ENCODE results near the gene PUSL1.

Gene PUSL1

GRCh38 chr1:1299686-1300351, 8.6 kb upstream of the PUSL1 start:
- peaks cover 5 to 77% of the 10 kb centered on the region in 2 experiments for H3K36me3 ChIP-seq (ENCODE audit: control insufficient read depth in 1 of 2, insufficient read depth in 2 of 2, low read depth in 1 of 2, low read length in 2 of 2)
- H3K9ac ChIP-seq (ENCODE audit: low read length) = no peak overlapping the region
- H2AK5ac ChIP-seq (ENCODE audit: low read length, severe bottlenecking) = no peak overlapping the region
- peaks cover 28% of the 10 kb centered on the region for H3K4me1 ChIP-seq (ENCODE audit: control insufficient read depth, insufficient read depth, low read depth, low read length)
- H2AFZ ChIP-seq (ENCODE audit: low read depth, low read length) = no peak overlapping the region
- H3K27me3 ChIP-seq (ENCODE audit: control insufficient read depth in 1 of 2, insufficient read depth in 1 of 2, low read length in 2 of 2) = no peaks in the 10 kb centered on the region
- no peak overlapping the region for H3K23ac ChIP-seq (ENCODE audit: low read length in 2 of 2)
- no peak overlapping the region for H4K8ac ChIP-seq (ENCODE audit: low read length)
- H3K9me3 ChIP-seq (ENCODE audit: control insufficient read depth, low read length) = no peaks in the 10 kb centered on the region
- H2BK120ac ChIP-seq (ENCODE audit: low read depth, low read length) = no peak overlapping the region
- no peak overlapping the region for H3K4ac ChIP-seq (ENCODE audit: low read depth in 1 of 2, low read length in 2 of 2)
- H4K91ac ChIP-seq (ENCODE audit: low read length) = no peak overlapping the region
- no peak overlapping the region for H3K18ac ChIP-seq (ENCODE audit: low read depth in 1 of 2, low read length in 2 of 2)
- H3K79me1 ChIP-seq (replicated peaks; ENCODE audit: low read length, poor library complexity, severe bottlenecking) = peaks cover 21% of the 10 kb centered on the region
- H2BK12ac ChIP-seq (ENCODE audit: low read length in 2 of 2) = no peak overlapping the region
- peak overlapping the region in 1 of 2 experiments; percentile 7 for H3K4me3 ChIP-seq (ENCODE audit: insufficient read depth in 1 of 2, low read depth in 1 of 2, low read length in 2 of 2)
- H2BK5ac ChIP-seq (ENCODE audit: low read depth, low read length, poor library complexity, severe bottlenecking) = no peak overlapping the region
- no peak overlapping the region for H2BK15ac ChIP-seq (ENCODE audit: low read depth, poor library complexity, severe bottlenecking)
- no peak overlapping the region for H3K14ac ChIP-seq (ENCODE audit: low read length in 2 of 2)
- H3K27ac ChIP-seq (ENCODE audit: low read length, poor library complexity, severe bottlenecking) = no peak overlapping the region
- DNase-seq = no peak
- H3K4me2 ChIP-seq (ENCODE audit: low read length, poor library complexity, severe bottlenecking) = no peak overlapping the region
- 89% methylated on average over 15 of the region's 22 CpGs for WGBS

DNA sequence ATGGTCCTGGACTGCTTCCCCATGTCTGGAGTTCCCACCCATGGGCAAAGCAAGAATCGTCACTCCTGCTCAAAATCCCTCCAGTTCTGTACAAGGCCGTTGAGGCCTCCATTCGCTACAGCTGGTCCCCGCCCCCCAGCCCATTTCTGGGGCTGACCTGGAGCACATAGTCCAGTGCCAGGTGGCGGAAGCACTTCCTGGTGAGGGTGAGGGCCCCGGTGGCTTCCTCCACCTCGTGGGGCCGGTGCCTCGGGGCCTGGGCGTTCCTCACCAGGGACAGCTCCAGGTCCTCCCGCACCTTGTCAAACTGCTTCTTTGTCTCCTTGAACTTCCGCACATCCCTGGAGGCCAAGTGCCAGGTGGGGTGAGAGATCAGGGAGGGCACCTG, 8.1 kb upstream of the PUSL1 start:
- 94% methylated on average over 12 of the region's 12 CpGs for WGBS
- H3K27ac ChIP-seq (ENCODE audit: low read length, poor library complexity, severe bottlenecking) = no peak overlapping the region
- H2BK15ac ChIP-seq (ENCODE audit: low read depth, poor library complexity, severe bottlenecking) = no peak overlapping the region
- H4K8ac ChIP-seq (ENCODE audit: low read length) = no peak overlapping the region
- H3K27me3 ChIP-seq (ENCODE audit: control insufficient read depth in 1 of 2, insufficient read depth in 1 of 2, low read length in 2 of 2) = no peaks in the 10 kb centered on the region
- H3K4ac ChIP-seq (ENCODE audit: low read depth in 1 of 2, low read length in 2 of 2) = no peak overlapping the region
- no peak overlapping the region for H2BK5ac ChIP-seq (ENCODE audit: low read depth, low read length, poor library complexity, severe bottlenecking)
- no peak overlapping the region for H3K23ac ChIP-seq (ENCODE audit: low read length in 2 of 2)
- H2AK5ac ChIP-seq (ENCODE audit: low read length, severe bottlenecking) = no peak overlapping the region
- H2BK120ac ChIP-seq (ENCODE audit: low read depth, low read length) = no peak overlapping the region
- no peak overlapping the region for H3K14ac ChIP-seq (ENCODE audit: low read length in 2 of 2)
- no peak overlapping the region for H3K4me3 ChIP-seq (ENCODE audit: insufficient read depth in 1 of 2, low read depth in 1 of 2, low read length in 2 of 2)
- H3K9ac ChIP-seq (ENCODE audit: low read length) = no peak overlapping the region
- DNase-seq = no peak
- no peak overlapping the region for H2AFZ ChIP-seq (ENCODE audit: low read depth, low read length)
- H3K4me2 ChIP-seq (ENCODE audit: low read length, poor library complexity, severe bottlenecking) = no peak overlapping the region
- no peak overlapping the region for H4K91ac ChIP-seq (ENCODE audit: low read length)
- H3K4me1 ChIP-seq (ENCODE audit: control insufficient read depth, insufficient read depth, low read depth, low read length) = peaks cover 34% of the 10 kb centered on the region
- H3K36me3 ChIP-seq (ENCODE audit: control insufficient read depth in 1 of 2, insufficient read depth in 2 of 2, low read depth in 1 of 2, low read length in 2 of 2) = peaks cover 1 to 72% of the 10 kb centered on the region in 2 experiments
- H3K9me3 ChIP-seq (ENCODE audit: control insufficient read depth, low read length) = no peaks in the 10 kb centered on the region
- no peak overlapping the region for H2BK12ac ChIP-seq (ENCODE audit: low read length in 2 of 2)
- H3K18ac ChIP-seq (ENCODE audit: low read depth in 1 of 2, low read length in 2 of 2) = no peak overlapping the region
- H3K79me1 ChIP-seq (replicated peaks; ENCODE audit: low read length, poor library complexity, severe bottlenecking) = peaks cover 21% of the 10 kb centered on the region

GRCh38 chr1:1302006-1302430, 6.4 kb upstream of the PUSL1 start:
- H2BK12ac ChIP-seq (ENCODE audit: low read length in 2 of 2) = no peak overlapping the region
- no peak overlapping the region for H3K27ac ChIP-seq (ENCODE audit: low read length, poor library complexity, severe bottlenecking)
- H3K18ac ChIP-seq (ENCODE audit: low read depth in 1 of 2, low read length in 2 of 2) = no peak overlapping the region
- H3K4me3 ChIP-seq (ENCODE audit: insufficient read depth in 1 of 2, low read depth in 1 of 2, low read length in 2 of 2) = no peak overlapping the region
- no peak for DNase-seq
- no peaks in the 10 kb centered on the region for H3K27me3 ChIP-seq (ENCODE audit: control insufficient read depth in 1 of 2, insufficient read depth in 1 of 2, low read length in 2 of 2)
- H3K9me3 ChIP-seq (ENCODE audit: control insufficient read depth, low read length) = no peaks in the 10 kb centered on the region
- peaks cover 48% of the 10 kb centered on the region for H3K4me1 ChIP-seq (ENCODE audit: control insufficient read depth, insufficient read depth, low read depth, low read length)
- no peak overlapping the region for H4K8ac ChIP-seq (ENCODE audit: low read length)
- H2BK15ac ChIP-seq (ENCODE audit: low read depth, poor library complexity, severe bottlenecking) = peak overlapping the region; percentile 31
- H2AFZ ChIP-seq (ENCODE audit: low read depth, low read length) = no peak overlapping the region
- no peak overlapping the region for H2AK5ac ChIP-seq (ENCODE audit: low read length, severe bottlenecking)
- H2BK5ac ChIP-seq (ENCODE audit: low read depth, low read length, poor library complexity, severe bottlenecking) = no peak overlapping the region
- no peak overlapping the region for H4K91ac ChIP-seq (ENCODE audit: low read length)
- H3K79me1 ChIP-seq (replicated peaks; ENCODE audit: low read length, poor library complexity, severe bottlenecking) = peaks cover 21% of the 10 kb centered on the region
- 90% methylated on average over 9 of the region's 9 CpGs for WGBS
- no peak overlapping the region for H3K9ac ChIP-seq (ENCODE audit: low read length)
- H2BK120ac ChIP-seq (ENCODE audit: low read depth, low read length) = no peak overlapping the region
- H3K36me3 ChIP-seq (ENCODE audit: control insufficient read depth in 1 of 2, insufficient read depth in 2 of 2, low read depth in 1 of 2, low read length in 2 of 2) = peaks cover 0 to 59% of the 10 kb centered on the region in 2 experiments
- no peak overlapping the region for H3K4ac ChIP-seq (ENCODE audit: low read depth in 1 of 2, low read length in 2 of 2)
- no peak overlapping the region for H3K14ac ChIP-seq (ENCODE audit: low read length in 2 of 2)
- no peak overlapping the region for H3K23ac ChIP-seq (ENCODE audit: low read length in 2 of 2)
- H3K4me2 ChIP-seq (ENCODE audit: low read length, poor library complexity, severe bottlenecking) = no peak overlapping the region

- WGBS = 91% methylated on average over 31 of the region's 31 CpGs
- H3K79me1 ChIP-seq (replicated peaks; ENCODE audit: low read length, poor library complexity, severe bottlenecking) = peaks cover 21% of the 10 kb centered on the region
- no peak overlapping the region for H2AFZ ChIP-seq (ENCODE audit: low read depth, low read length)
- H3K27me3 ChIP-seq (ENCODE audit: control insufficient read depth in 1 of 2, insufficient read depth in 1 of 2, low read length in 2 of 2) = no peaks in the 10 kb centered on the region
- H3K4me1 ChIP-seq (ENCODE audit: control insufficient read depth, insufficient read depth, low read depth, low read length) = peaks cover 51% of the 10 kb centered on the region
- H3K18ac ChIP-seq (ENCODE audit: low read depth in 1 of 2, low read length in 2 of 2) = no peak overlapping the region
- peaks cover 0 to 53% of the 10 kb centered on the region in 2 experiments for H3K36me3 ChIP-seq (ENCODE audit: control insufficient read depth in 1 of 2, insufficient read depth in 2 of 2, low read depth in 1 of 2, low read length in 2 of 2)
- no peak overlapping the region for H3K23ac ChIP-seq (ENCODE audit: low read length in 2 of 2)
- H2BK120ac ChIP-seq (ENCODE audit: low read depth, low read length) = no peak overlapping the region
- DNase-seq = no peak
- H2AK5ac ChIP-seq (ENCODE audit: low read length, severe bottlenecking) = no peak overlapping the region
- no peak overlapping the region for H3K4me3 ChIP-seq (ENCODE audit: insufficient read depth in 1 of 2, low read depth in 1 of 2, low read length in 2 of 2)
- H3K27ac ChIP-seq (ENCODE audit: low read length, poor library complexity, severe bottlenecking) = no peak overlapping the region
- H2BK12ac ChIP-seq (ENCODE audit: low read length in 2 of 2) = no peak overlapping the region
- H3K9ac ChIP-seq (ENCODE audit: low read length) = no peak overlapping the region
- H3K9me3 ChIP-seq (ENCODE audit: control insufficient read depth, low read length) = no peaks in the 10 kb centered on the region
- H4K8ac ChIP-seq (ENCODE audit: low read length) = no peak overlapping the region
- H3K14ac ChIP-seq (ENCODE audit: low read length in 2 of 2) = no peak overlapping the region
- peak overlapping the region in 1 of 2 experiments; percentile 35 for H3K4ac ChIP-seq (ENCODE audit: low read depth in 1 of 2, low read length in 2 of 2)
- H2BK15ac ChIP-seq (ENCODE audit: low read depth, poor library complexity, severe bottlenecking) = no peak overlapping the region
- H2BK5ac ChIP-seq (ENCODE audit: low read depth, low read length, poor library complexity, severe bottlenecking) = no peak overlapping the region
- no peak overlapping the region for H4K91ac ChIP-seq (ENCODE audit: low read length)
- no peak overlapping the region for H3K4me2 ChIP-seq (ENCODE audit: low read length, poor library complexity, severe bottlenecking)
Observed at GRCh38 chr1:1302951-1303509, 5.4 kb upstream of the PUSL1 start.

Measured in mesenchymal stem cell (in vitro differentiated cells and primary cell).